AG10803 (cell line): ENCODE data around the gene REPS1.

Experiments used
- DNase-seq: peaks from one replicate; pipeline ENCODE4 v3.0.0; 2010; ENCODE audit warnings: low read depth
- H3K4me3 ChIP-seq: 2 replicates; pipeline ENCODE4 v1.5.1; 2011; ENCODE audit warnings: mild to moderate bottlenecking, low read length, control low read depth
- TF ChIP-seq, protein P1 (sequence below): conservative IDR thresholded peaks from 2 replicates; pipeline ENCODE4 v1.5.1; 2011; ENCODE audit warnings: mild to moderate bottlenecking, low read length, control low read depth, inconsistent platforms

The REPS1 gene

DNA sequence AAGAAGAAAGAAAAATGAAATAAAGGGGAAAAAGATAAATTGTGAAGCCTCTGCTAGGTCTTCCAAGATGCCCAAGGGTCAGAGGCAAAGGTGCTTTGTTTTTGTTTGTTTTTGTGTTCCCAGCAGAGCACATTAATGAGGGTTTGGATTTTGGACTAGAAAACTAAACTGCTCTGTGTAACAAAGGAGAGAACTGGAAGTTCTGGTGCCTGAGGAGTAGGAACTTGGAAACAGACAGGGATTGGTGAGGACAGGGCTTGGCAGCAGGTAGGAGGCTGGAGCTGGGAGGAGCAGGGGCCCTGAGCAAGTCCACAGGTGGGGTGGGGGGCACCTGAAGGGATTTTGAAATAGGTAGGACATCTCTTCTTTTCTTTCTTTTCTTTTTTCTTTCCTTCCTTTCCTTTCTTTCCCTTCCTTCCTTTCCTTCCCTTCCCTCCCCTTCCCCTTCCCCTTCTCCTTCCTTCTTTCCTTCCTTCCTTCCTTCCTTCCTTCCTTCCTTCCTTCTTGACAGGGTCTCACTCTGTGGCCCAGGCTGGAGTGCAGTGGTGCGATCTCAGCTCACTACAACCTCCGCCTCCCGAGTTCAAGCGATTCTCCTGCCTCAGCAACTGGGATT is 25.2 kb upstream of the REPS1 start:
- TF ChIP-seq, protein P1, sequence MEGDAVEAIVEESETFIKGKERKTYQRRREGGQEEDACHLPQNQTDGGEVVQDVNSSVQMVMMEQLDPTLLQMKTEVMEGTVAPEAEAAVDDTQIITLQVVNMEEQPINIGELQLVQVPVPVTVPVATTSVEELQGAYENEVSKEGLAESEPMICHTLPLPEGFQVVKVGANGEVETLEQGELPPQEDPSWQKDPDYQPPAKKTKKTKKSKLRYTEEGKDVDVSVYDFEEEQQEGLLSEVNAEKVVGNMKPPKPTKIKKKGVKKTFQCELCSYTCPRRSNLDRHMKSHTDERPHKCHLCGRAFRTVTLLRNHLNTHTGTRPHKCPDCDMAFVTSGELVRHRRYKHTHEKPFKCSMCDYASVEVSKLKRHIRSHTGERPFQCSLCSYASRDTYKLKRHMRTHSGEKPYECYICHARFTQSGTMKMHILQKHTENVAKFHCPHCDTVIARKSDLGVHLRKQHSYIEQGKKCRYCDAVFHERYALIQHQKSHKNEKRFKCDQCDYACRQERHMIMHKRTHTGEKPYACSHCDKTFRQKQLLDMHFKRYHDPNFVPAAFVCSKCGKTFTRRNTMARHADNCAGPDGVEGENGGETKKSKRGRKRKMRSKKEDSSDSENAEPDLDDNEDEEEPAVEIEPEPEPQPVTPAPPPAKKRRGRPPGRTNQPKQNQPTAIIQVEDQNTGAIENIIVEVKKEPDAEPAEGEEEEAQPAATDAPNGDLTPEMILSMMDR = no peak
- DNase-seq = no peak
- H3K4me3 ChIP-seq = no peak overlapping the region

DNA sequence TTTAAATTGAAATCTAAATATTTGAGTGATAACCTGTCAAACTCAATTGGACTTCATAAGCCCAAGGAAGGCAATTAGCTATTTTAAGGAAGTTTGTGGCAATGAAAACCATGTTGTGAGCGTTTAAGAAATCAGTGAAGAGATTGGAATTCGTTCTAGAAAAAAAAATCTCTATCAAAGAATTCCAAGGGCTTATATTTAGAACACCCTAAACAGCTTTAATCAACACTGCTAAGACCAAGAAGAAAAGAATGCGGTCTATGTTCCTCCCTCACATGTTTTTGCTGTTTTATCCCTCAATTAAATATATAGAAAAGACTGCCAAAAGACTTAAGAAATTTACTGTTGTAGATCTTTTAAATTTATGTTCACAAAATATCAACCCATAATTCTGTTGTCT is 23.9 kb upstream of the REPS1 start:
- TF ChIP-seq, protein P1 = no peak
- H3K4me3 ChIP-seq = no peak overlapping the region
- no peak for DNase-seq

- DNase-seq = no peak
- TF ChIP-seq, protein P1 = no peak
- H3K4me3 ChIP-seq = no peak overlapping the region
Observed at GRCh38 chr6:139010674-139011073, 22.6 kb upstream of the REPS1 start.

DNA sequence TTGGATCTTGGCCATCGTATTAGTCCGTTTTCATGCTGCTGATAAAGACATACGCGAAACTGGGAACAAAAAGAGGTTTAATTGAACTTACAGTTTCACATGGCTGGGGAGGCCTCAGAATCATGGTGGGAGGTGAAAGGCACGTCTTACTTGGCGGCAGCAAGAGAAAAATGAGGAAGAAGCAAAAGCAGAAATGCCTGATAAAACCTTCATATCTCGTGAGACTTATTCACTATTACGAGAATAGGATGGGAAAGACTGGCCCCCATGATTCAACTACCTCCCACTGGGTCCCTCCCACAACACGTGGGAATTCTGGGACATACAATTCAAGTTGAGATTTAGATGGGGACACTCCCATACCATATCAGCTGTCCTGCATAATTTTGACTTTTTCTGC is 20.1 kb upstream of the REPS1 start:
- no peak for DNase-seq
- TF ChIP-seq, protein P1 = no peak
- no peak overlapping the region for H3K4me3 ChIP-seq

DNA sequence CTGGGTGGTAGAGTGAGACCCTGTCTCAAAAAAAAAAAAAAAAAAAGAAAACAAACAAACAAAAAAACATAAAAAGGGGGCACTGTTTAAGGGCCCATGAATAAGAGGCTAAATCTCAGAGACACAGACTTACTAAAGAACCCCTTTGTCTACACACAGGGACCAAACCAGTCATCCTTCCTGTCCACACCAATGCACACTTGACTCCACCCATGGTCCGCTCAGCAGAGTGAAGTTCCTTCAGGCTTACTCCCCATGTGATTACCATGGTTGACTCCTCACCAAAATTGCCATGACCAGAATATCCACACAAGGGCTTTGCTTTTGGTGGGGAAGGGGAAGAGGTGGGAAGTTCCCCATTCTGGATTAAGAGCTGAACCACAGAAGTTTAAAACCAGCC is 19.4 kb upstream of the REPS1 start:
- TF ChIP-seq, protein P1 = no peak
- no peak for DNase-seq
- no peak overlapping the region for H3K4me3 ChIP-seq

DNA sequence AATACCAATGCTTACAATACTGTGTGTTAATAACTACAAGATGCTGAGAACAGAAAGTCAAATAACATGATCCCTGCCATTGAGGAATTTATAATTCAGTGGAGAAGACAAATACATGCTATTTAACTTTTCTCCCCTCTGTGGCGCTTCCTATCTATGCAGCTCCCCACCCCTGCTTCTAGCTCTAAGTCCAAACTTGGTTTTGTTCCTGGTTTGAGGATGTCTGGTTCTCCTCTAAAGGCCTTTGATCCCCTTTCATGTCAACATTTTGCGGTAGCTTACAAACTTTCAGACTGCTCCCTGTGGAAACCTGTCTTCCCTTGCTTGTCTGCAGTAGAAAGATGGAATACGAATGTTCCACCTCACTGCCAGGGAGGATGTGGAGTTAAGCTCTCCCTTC is 18.4 kb upstream of the REPS1 start:
- no peak for DNase-seq
- no peak overlapping the region for H3K4me3 ChIP-seq
- TF ChIP-seq, protein P1 = no peak

DNA sequence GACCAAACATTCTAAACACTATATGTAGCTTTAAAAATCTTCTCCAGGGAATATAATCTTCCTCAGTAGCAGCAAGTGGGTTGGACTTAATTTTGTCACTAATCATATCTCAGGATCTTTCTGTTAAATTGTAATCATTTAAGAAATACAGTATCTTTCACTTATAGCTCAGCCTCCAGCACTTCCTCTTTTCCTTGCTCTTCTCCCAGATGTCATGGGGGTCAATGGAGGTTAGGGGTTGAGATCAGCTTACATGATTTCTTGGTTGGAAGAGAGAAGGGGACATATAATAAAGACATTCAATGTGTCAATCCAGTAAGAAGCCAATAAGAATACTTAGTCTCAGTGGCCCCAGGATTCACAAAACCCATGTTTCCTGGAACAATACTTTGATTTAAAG is 15.7 kb upstream of the REPS1 start:
- no peak for DNase-seq
- H3K4me3 ChIP-seq = no peak overlapping the region
- TF ChIP-seq, protein P1 = no peak
